ENCODE measurements around the gene NDN.

Gene NDN

GRCh38 chr15:23645371-23646164 is 41.5 kb downstream of the NDN start:
- DNase-seq, result peak; percentile 14

- no peak for DNase-seq
Measured at GRCh38 chr15:23644829-23645228, 42.3 kb downstream of the NDN start.

GRCh38 chr15:23642413-23643044 is 44.6 kb downstream of the NDN start:
- DNase-seq, result peak; percentile 34

Measured in right kidney (tissue), 1 donor.